Left ventricle myocardium inferior (tissue), 1 donor: ENCODE results near the gene PPP2R5B. TPM values are rescaled to one million over a fixed set of nuclear protein-coding genes. Genes with fewer than 3 reads are reported as not detected.

ENCODE experiments used
- DNase-seq: peaks from one replicate; pipeline ENCODE4 v3.0.0-alpha.2; 2020
- H3K27ac ChIP-seq: fragments of 200-600 bp; replicated peaks from 2 replicates; pipeline ENCODE4 v1.8.0; 2021
- H3K27me3 ChIP-seq: fragments of 200-600 bp; 2 replicates; pipeline ENCODE4 v1.8.0; 2021; ENCODE audit warnings: low read depth
- H3K36me3 ChIP-seq: fragments of 200-600 bp; 2 replicates; pipeline ENCODE4 v1.8.0; 2021
- H3K4me1 ChIP-seq: fragments of 200-600 bp; 2 replicates; pipeline ENCODE4 v1.8.0; 2021
- H3K4me3 ChIP-seq: fragments of 200-600 bp; 2 replicates; pipeline ENCODE4 v1.8.0; 2021; ENCODE audit warnings: mild to moderate bottlenecking, moderate library complexity
- H3K9me3 ChIP-seq: fragments of 200-600 bp; replicated peaks from 2 replicates; pipeline ENCODE4 v1.8.0; 2021
- intact Hi-C: fragments of 100-400 bp; cut with micrococcal nuclease; formaldehyde crosslinking; loops from one replicate; pipeline ENCODE4 v1.11.0; 2022
- total RNA-seq: library from RNA; stranded (reverse); fragmentation: NEBNext Ultra II Directional; extraction: Animal tissue kit (Norgen Biotek cat#: 25700); gene quantifications from one replicate; pipeline ENCODE4 v1.2.1, GENCODE V29; 2021
- TF ChIP-seq, protein P1 (sequence below): fragments of 200-600 bp; IDR thresholded peaks from 2 replicates; pipeline ENCODE4 v1.8.0; 2021; ENCODE audit warnings: antibody characterized with exemption, mild to moderate bottlenecking, borderline replicate concordance
- donor health status: DM: no; HTN: yes; CAD: no; lungs with severe emphysema.

The PPP2R5B gene
- total RNA-seq, 1 donor from 2014 or later, result 22.5 TPM

DNA sequence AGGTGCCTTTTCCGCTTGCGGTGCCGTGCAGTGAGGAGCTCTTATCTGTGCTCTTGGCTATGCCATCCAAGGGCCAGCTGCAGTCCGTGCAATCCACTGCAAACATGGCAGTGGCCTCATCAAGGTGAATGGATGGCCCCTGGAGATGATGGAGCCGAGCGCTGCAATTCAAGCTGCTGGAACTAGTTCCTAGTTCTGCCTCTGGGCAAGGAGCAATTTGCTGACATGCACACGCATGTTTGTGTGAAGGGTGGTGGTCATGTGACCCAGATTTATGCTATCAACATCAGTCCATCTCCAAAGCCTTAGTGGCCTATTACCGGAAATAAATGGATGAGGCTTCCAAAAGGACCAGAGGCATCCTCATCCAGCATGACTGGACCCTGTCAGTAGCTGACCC lies 43.0 kb upstream of the PPP2R5B start:
- no peaks in the 10 kb centered on the region for H3K27me3 ChIP-seq
- H3K4me1 ChIP-seq, result peaks cover 46% of the 10 kb centered on the region
- no peak overlapping the region for H3K4me3 ChIP-seq
- H3K27ac ChIP-seq, result peak overlapping the region; percentile 94
- DNase-seq, result no peak
- H3K9me3 ChIP-seq, result no peaks in the 10 kb centered on the region
- intact Hi-C loops, result no loop called here
- no peaks in the 10 kb centered on the region for H3K36me3 ChIP-seq
- TF ChIP-seq, protein P1, sequence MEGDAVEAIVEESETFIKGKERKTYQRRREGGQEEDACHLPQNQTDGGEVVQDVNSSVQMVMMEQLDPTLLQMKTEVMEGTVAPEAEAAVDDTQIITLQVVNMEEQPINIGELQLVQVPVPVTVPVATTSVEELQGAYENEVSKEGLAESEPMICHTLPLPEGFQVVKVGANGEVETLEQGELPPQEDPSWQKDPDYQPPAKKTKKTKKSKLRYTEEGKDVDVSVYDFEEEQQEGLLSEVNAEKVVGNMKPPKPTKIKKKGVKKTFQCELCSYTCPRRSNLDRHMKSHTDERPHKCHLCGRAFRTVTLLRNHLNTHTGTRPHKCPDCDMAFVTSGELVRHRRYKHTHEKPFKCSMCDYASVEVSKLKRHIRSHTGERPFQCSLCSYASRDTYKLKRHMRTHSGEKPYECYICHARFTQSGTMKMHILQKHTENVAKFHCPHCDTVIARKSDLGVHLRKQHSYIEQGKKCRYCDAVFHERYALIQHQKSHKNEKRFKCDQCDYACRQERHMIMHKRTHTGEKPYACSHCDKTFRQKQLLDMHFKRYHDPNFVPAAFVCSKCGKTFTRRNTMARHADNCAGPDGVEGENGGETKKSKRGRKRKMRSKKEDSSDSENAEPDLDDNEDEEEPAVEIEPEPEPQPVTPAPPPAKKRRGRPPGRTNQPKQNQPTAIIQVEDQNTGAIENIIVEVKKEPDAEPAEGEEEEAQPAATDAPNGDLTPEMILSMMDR, result no peak

DNA sequence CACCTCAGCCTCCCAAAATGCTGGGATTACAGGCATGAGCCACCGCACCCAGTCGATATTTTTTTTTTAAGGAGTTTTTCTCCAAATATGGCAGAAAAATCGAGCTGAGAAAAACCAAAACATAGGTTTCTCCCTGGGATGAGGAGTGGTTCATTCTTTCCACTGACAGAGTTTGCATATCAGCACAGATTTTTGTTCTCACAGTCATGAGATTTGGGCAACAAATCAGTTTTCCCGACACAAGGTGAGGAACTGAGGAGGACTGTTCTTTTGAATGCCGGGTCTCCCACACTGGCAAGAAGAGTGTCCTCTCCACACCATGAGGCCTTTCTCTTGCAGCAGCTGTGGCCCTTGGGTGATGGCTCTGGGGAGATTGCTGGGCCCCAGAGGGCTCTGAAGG lies 42.2 kb upstream of the PPP2R5B start:
- no peak for DNase-seq
- TF ChIP-seq, protein P1, result no peak
- Histone ChIP-seq H3K27ac (peak overlapping the region; percentile 94), H3K4me3 (no peak overlapping the region), H3K4me1 (peaks cover 39% of the 10 kb centered on the region), H3K9me3 (no peaks in the 10 kb centered on the region), H3K27me3 (no peaks in the 10 kb centered on the region), H3K36me3 (no peaks in the 10 kb centered on the region)
- intact Hi-C loops, result no loop called here

DNA sequence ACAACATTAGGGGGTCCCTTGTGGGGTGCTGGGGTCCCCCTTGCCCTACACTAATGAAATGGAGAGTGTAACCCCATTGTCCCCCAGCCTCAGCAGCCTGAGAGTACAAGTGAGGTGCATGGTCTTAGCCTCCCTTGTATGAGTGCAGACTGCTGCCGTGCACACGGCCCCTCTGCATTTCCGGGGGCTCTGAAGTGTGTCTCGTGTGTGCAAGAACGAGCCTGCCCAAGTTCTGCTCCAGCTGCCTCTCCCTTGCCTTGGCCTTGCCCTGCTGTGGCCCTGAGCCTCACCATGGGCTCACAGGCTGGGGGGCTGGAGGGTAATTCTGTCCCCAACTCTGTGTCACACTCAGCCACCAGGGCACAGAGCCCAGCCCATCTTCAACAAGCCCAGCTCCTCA lies 40.9 kb upstream of the PPP2R5B start:
- Histone ChIP-seq H3K27ac (peak overlapping the region; percentile 94), H3K4me1 (peaks cover 42% of the 10 kb centered on the region), H3K4me3 (no peak overlapping the region), H3K36me3 (no peaks in the 10 kb centered on the region), H3K9me3 (no peaks in the 10 kb centered on the region), H3K27me3 (no peaks in the 10 kb centered on the region)
- TF ChIP-seq, protein P1, result no peak
- no peak for DNase-seq
- intact Hi-C loops, result no loop called here

DNA sequence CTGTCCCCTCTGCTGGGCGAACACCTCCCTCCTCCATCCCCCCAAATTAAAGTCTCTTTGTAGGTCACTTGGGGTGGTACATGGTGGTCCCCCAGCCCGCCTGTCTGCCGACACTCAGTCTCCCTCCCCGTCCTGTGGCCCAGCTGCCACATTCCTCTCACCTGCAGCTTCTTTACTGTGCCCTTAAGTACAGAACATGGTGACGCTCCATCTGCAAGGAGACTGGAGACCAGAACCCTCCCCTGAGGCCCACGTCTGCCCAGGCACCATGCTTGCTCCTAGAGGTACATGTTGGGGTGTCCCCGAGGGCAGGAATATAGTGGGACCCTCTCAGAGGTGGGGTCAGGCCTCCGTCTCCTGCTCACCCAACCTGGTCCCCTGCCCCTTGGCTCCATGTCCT lies 40.5 kb upstream of the PPP2R5B start:
- intact Hi-C loops, result no loop called here
- Histone ChIP-seq H3K4me1 (peaks cover 40% of the 10 kb centered on the region), H3K27ac (peak overlapping the region; percentile 94), H3K4me3 (no peak overlapping the region), H3K27me3 (no peaks in the 10 kb centered on the region), H3K9me3 (no peaks in the 10 kb centered on the region), H3K36me3 (no peaks in the 10 kb centered on the region)
- TF ChIP-seq, protein P1, result no peak
- no peak for DNase-seq

DNA sequence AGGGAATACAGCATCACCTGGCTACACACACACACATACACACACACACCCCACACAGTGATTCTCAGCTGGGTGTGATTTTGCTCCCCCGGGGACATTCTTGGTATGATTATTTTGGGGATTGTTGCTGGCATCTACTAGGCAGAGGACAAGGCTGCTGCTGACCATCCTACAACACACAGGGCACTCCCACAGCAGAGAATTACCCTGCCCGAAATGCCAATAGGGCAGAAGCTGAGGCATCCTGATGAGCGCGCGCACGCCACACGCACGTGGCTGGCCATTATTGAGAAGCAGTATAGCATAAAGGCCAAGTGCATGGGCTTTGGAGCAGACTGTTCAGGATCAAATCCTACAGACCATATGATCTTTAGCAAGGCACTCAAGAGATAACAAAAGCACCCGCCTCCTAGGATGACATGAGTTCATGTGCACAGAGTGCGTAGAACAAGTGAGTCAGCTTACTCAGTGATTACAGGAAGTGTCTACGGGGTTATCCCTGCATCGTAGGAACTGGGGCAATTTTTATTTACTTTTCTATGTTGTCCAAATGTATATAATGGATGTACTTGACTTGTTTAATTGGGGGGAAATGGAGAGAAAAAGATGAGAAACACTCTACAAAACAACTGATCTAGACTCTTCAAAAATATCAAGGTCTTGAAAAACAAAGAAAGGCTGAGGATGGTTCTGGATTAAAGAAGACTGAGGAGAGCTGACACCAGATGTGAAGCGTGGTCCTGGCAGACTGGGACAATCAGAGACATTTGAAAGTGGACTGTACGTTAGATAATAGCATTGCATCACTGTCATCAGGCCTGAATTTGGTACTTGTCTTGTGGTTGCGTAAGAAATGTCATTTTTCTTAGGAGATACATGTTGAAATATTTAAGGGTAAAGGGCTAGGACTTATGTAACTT lies 38.9 kb upstream of the PPP2R5B start:
- no peak for DNase-seq
- H3K4me3 ChIP-seq, result no peak overlapping the region
- intact Hi-C loops, result no loop called here
- H3K9me3 ChIP-seq, result no peaks in the 10 kb centered on the region
- TF ChIP-seq, protein P1, result no peak
- H3K27me3 ChIP-seq, result no peaks in the 10 kb centered on the region
- peak overlapping the region; percentile 30 for H3K27ac ChIP-seq
- H3K4me1 ChIP-seq, result peaks cover 31% of the 10 kb centered on the region
- no peaks in the 10 kb centered on the region for H3K36me3 ChIP-seq
